HCT116 (cell line): ENCODE data around the gene KNTC1. TPM values are rescaled to one million over a fixed set of nuclear protein-coding genes. Genes with fewer than 3 reads are reported as not detected.

Experiments
- ATAC-seq: fragments of 200-7000 bp; cut with Tn5 transposase; 2 replicates; pipeline ENCODE4 v1.9.1; 2020; ENCODE audit warnings: mild to moderate bottlenecking, moderate library complexity
- BruUV-seq: library from RNA; stranded (reverse); fragments of 400-500 nt; replicated peaks from 2 replicates; lab custom pipeline; 2021; lab: Mats Ljungman, UMichigan
- CTCF ChIA-PET: fragments of 300-600 bp; sonication (Branson Sonifier 250); formaldehyde crosslinking; loops from one replicate; lab custom pipeline; 2021; ENCODE audit warnings: antibody characterized with exemption; lab: Charles Lee
- POLR2A ChIA-PET: fragments of 300-600, 350-600 bp; sonication (Branson Sonifier 250); formaldehyde crosslinking; loops from one replicate; lab custom pipeline; 2021; ENCODE audit warnings: antibody characterized with exemption; lab: Charles Lee
- RAD21 ChIA-PET, 2 experiments: fragments of 300-600 bp; sonication (Branson Sonifier 250); formaldehyde crosslinking; loops; one replicate each; lab custom pipeline; 2023; ENCODE audit warnings: low total read pairs in 2 of 2; ENCODE audit not compliant: uncharacterized antibody in 2 of 2, unreplicated experiment in 2 of 2, low non-redundant PET in 1 of 2; lab: Charles Lee
- DNase-seq: peaks from one replicate; pipeline ENCODE4 v3.0.0-alpha.2; 2010; ENCODE audit warnings: low read depth, low spot score
- H2AFZ ChIP-seq: fragments of 200-600 bp; shearing (Covaris generic), sonication (generic); 2 replicates; pipeline ENCODE4 v1.6.1; 2017; ENCODE audit warnings: low read depth, mixed run types, mixed read lengths, antibody characterized with exemption, low read length; ENCODE audit not compliant: poor library complexity, severe bottlenecking
- H3K27ac ChIP-seq: 2 replicates; pipeline ENCODE4 v1.5.1; 2012; ENCODE audit warnings: low read depth, low read length
- H3K27me3 ChIP-seq: fragments of 200-600 bp; sonication (generic); 2 replicates; pipeline ENCODE4 v1.6.1; 2016; ENCODE audit warnings: mixed run types, low read length, mixed read lengths; ENCODE audit not compliant: insufficient read depth
- H3K36me3 ChIP-seq, 2 experiments: fragments of 200-500 bp in 1 of 2; fragments of 200-600 bp in 1 of 2; sonication (Bioruptor generic) in 1 of 2; sonication (generic) in 1 of 2; 2 replicates each; pipeline versions ENCODE4 v1.5.1 to v1.6.1; 2014 to 2016; ENCODE audit warnings: low read length in 2 of 2, inconsistent platforms in 1 of 2, mixed read lengths in 1 of 2, mixed run types in 1 of 2; ENCODE audit not compliant: insufficient read depth in 2 of 2, control insufficient read depth in 1 of 2
- H3K4me1 ChIP-seq, 2 experiments: fragments of 200-600 bp in 1 of 2; sonication (generic) in 1 of 2; 2 replicates each; pipeline versions ENCODE4 v1.5.1 to v1.6.1; 2012 to 2017; ENCODE audit warnings: low read length in 2 of 2, inconsistent platforms in 1 of 2, mild to moderate bottlenecking in 1 of 2, mixed read lengths in 1 of 2, mixed run types in 1 of 2, moderate library complexity in 1 of 2; ENCODE audit not compliant: insufficient read depth in 2 of 2, control insufficient read depth in 1 of 2
- H3K4me2 ChIP-seq: fragments of 200-600 bp; sonication (generic); 2 replicates; pipeline ENCODE4 v1.6.1; 2017; ENCODE audit warnings: mixed run types, low read length, mixed read lengths
- H3K4me3 ChIP-seq, 2 experiments: fragments of 200-600 bp in 1 of 2; sonication (generic) in 1 of 2; replicated peaks in 1 of 2; 2 replicates each; pipeline ENCODE4 v1.5.1; 2011 to 2016; ENCODE audit warnings: low read length in 2 of 2, control low read depth in 1 of 2, low read depth in 1 of 2, mild to moderate bottlenecking in 1 of 2, mixed read lengths in 1 of 2, mixed run types in 1 of 2
- H3K79me2 ChIP-seq: fragments of 200-600 bp; sonication (generic); 2 replicates; pipeline ENCODE4 v1.6.1; 2017; ENCODE audit warnings: mild to moderate bottlenecking, mixed run types, low read length, moderate library complexity, mixed read lengths; ENCODE audit not compliant: insufficient read depth
- H3K9ac ChIP-seq: fragments of 200-600 bp; sonication (generic); 2 replicates; pipeline ENCODE4 v1.6.1; 2016; ENCODE audit warnings: low read length, mixed read lengths
- H3K9me2 ChIP-seq: fragments of 200-600 bp; sonication (generic), shearing (Covaris generic); 2 replicates; pipeline ENCODE4 v1.6.1; 2017; ENCODE audit warnings: mixed run types, mild to moderate bottlenecking, moderate library complexity; ENCODE audit not compliant: insufficient read depth
- H3K9me3 ChIP-seq, 2 experiments: fragments of 200-500 bp in 1 of 2; fragments of 200-600 bp in 1 of 2; sonication (Bioruptor generic) in 1 of 2; sonication (generic) in 1 of 2; 2 replicates each; pipeline ENCODE4 v1.6.1; 2014 to 2017; ENCODE audit warnings: low read length in 2 of 2, mixed read lengths in 2 of 2, inconsistent platforms in 1 of 2, low read depth in 1 of 2, mild to moderate bottlenecking in 1 of 2, mixed run types in 1 of 2, moderate library complexity in 1 of 2; ENCODE audit not compliant: control insufficient read depth in 1 of 2, insufficient read depth in 1 of 2
- H4K20me1 ChIP-seq: fragments of 200-600 bp; sonication (generic), shearing (Covaris generic); 2 replicates; pipeline ENCODE4 v1.6.1; 2017; ENCODE audit warnings: mixed run types, mild to moderate bottlenecking, moderate library complexity; ENCODE audit not compliant: insufficient read depth
- CBX3 ChIP-seq: IDR thresholded peaks from 2 replicates; pipeline ENCODE4 v1.6.1; 2012; ENCODE audit warnings: low read depth
- CEBPB ChIP-seq: IDR thresholded peaks from 2 replicates; pipeline ENCODE4 v1.6.1; 2012; ENCODE audit warnings: low read depth
- CTCF ChIP-seq, 3 experiments: fragments of 200-600 bp in 1 of 3; sonication (generic) in 1 of 3; IDR thresholded peaks in 2 of 3; conservative IDR thresholded peaks in 1 of 3; 2 replicates each; pipeline ENCODE4 v1.5.1; 2012 to 2017; ENCODE audit warnings: low read depth in 2 of 3, low read length in 2 of 3, antibody characterized with exemption in 1 of 3, borderline replicate concordance in 1 of 3, control low read depth in 1 of 3, mild to moderate bottlenecking in 1 of 3, mixed read lengths in 1 of 3, mixed run types in 1 of 3, moderate library complexity in 1 of 3; ENCODE audit not compliant: insufficient read depth in 1 of 3
- ELF1 ChIP-seq: IDR thresholded peaks from 2 replicates; pipeline ENCODE4 v1.6.1; 2012; ENCODE audit warnings: low read depth, borderline replicate concordance
- EZH2 ChIP-seq: fragments of 200-600 bp; sonication (generic); IDR thresholded peaks from 2 replicates; pipeline ENCODE4 v1.6.1; 2017; ENCODE audit warnings: antibody characterized with exemption, mixed run types
- EZH2phosphoT487 ChIP-seq: fragments of 200-600 bp; IDR thresholded peaks from 2 replicates; pipeline ENCODE4 v1.6.1; 2018; ENCODE audit warnings: antibody characterized with exemption, borderline replicate concordance
- FOSL1 ChIP-seq: IDR thresholded peaks from 2 replicates; pipeline ENCODE4 v1.6.1; 2012; ENCODE audit warnings: low read depth
- JUND ChIP-seq: IDR thresholded peaks from 2 replicates; pipeline ENCODE4 v1.6.1; 2012
- POLR2A ChIP-seq: IDR thresholded peaks from 2 replicates; pipeline ENCODE4 v1.7.0; 2011; ENCODE audit warnings: borderline replicate concordance; ENCODE audit not compliant: insufficient read depth, insufficient read length; ENCODE audit errors: extremely low read depth
- POLR2AphosphoS5 ChIP-seq: IDR thresholded peaks from 2 replicates; pipeline ENCODE4 v1.6.1; 2011; ENCODE audit warnings: mild to moderate bottlenecking, low read depth, low read length, moderate library complexity
- RAD21 ChIP-seq: IDR thresholded peaks from 2 replicates; pipeline ENCODE4 v1.6.1; 2012; ENCODE audit warnings: low read depth, mild to moderate bottlenecking
- REST ChIP-seq: IDR thresholded peaks from 2 replicates; pipeline ENCODE4 v1.6.1; 2012; ENCODE audit warnings: low read depth
- SIN3A ChIP-seq: IDR thresholded peaks from 2 replicates; pipeline ENCODE4 v1.6.1; 2012; ENCODE audit warnings: low read depth
- SRF ChIP-seq: IDR thresholded peaks from 2 replicates; pipeline ENCODE4 v1.6.1; 2012; ENCODE audit warnings: low read depth
- TCF7L2 ChIP-seq: IDR thresholded peaks from 2 replicates; pipeline ENCODE4 v1.7.0; 2011; ENCODE audit warnings: borderline replicate concordance, inconsistent platforms; ENCODE audit not compliant: insufficient read depth, insufficient read length; ENCODE audit errors: extremely low read depth
- YY1 ChIP-seq: IDR thresholded peaks from 2 replicates; pipeline ENCODE4 v1.6.1; 2011; ENCODE audit warnings: low read length, low read depth, moderate library complexity, mild to moderate bottlenecking; ENCODE audit not compliant: insufficient replicate concordance; ENCODE audit errors: extremely low read depth
- ZFX ChIP-seq: fragments of 450-650 bp; IDR thresholded peaks from 2 replicates; pipeline ENCODE4 v1.6.1; 2017
- ZNF274 ChIP-seq: fragments of 200-500 bp; sonication (Bioruptor generic); IDR thresholded peaks from 2 replicates; pipeline ENCODE4 v1.6.1; 2014; ENCODE audit warnings: mild to moderate bottlenecking, low read depth, low read length, inconsistent platforms
- intact Hi-C: fragments of 100-400 bp; cut with micrococcal nuclease; formaldehyde crosslinking; loops from 2 replicates; pipeline ENCODE4 v1.10.0; 2022
- total RNA-seq: library from RNA; stranded (reverse); gene quantifications from one replicate; pipeline ENCODE4 v1.2.1, GENCODE V29; 2021; ENCODE audit not compliant: unreplicated experiment

The KNTC1 gene
- total RNA-seq, 1 experiment from 2014 or later, result 70.2 TPM

GRCh38 chr12:122513660-122514059 is 13.4 kb upstream of the KNTC1 start:
- no peak for ATAC-seq
- ChIA-PET RAD21 (no interaction called here), CTCF (no interaction called here), POLR2A (interaction anchor here (1.2 to 3.3 kb wide), 4 partner anchors 10 to 17 kb away, joined by 4 to 14 read pairs (median 6); partner anchors contain the start of genes KNTC1, RSRC2 and ZCCHC8)
- Histone ChIP-seq H3K36me3 (peaks cover 82 to 88% of the 10 kb centered on the region in 2 experiments), H2AFZ (no peak overlapping the region), H3K9me3 (no peaks in the 10 kb centered on the region), H3K9ac (no peak overlapping the region), H3K27ac (no peak overlapping the region), H3K9me2 (no peaks in the 10 kb centered on the region), H3K4me3 (no peak overlapping the region), H4K20me1 (peaks cover 20% of the 10 kb centered on the region; the same call in 1 of the 2 replicates), H3K4me1 (no peaks in the 10 kb centered on the region), H3K27me3 (no peaks in the 10 kb centered on the region), H3K79me2 (peaks cover 97% of the 10 kb centered on the region), H3K4me2 (no peak overlapping the region)
- intact Hi-C loops, result no loop called here
- BruUV-seq, result no TSS peak
- TF ChIP-seq CBX3, result no peak
- no peak for TF ChIP-seq YY1
- no peak for DNase-seq

GRCh38 chr12:122515275-122515674 is 11.8 kb upstream of the KNTC1 start:
- TF ChIP-seq POLR2AphosphoS5 (no peak), CEBPB (no peak), RAD21 (no peak), CTCF (IDR thresholded peaks at IDR 0.05 in 2 of 3, conservative IDR thresholded peaks at IDR 0.05 in 1 of 3; ENCODE audit: borderline replicate concordance in 1 of 3, insufficient read depth in 1 of 3, low read depth in 2 of 3, low read length in 2 of 3) (no peak), JUND (no peak), TCF7L2 (no peak), SIN3A (no peak), ZFX (no peak), REST (no peak), FOSL1 (no peak), EZH2phosphoT487 (no peak), ELF1 (no peak), ZNF274 (no peak), POLR2A (no peak), EZH2 (no peak), SRF (no peak)
- H3K27me3 ChIP-seq, result no peaks in the 10 kb centered on the region
- no peaks in the 10 kb centered on the region for H3K9me2 ChIP-seq
- POLR2A ChIA-PET, result interaction anchor here (1.4 kb wide), 1 partner anchor 14 kb away, joined by 3 read pairs; the partner anchor contains the start of gene ZCCHC8
- no peaks in the 10 kb centered on the region for H3K4me1 ChIP-seq
- H3K79me2 ChIP-seq, result peaks cover 97% of the 10 kb centered on the region
- H3K9ac ChIP-seq, result no peak overlapping the region
- ATAC-seq (no peak), DNase-seq (no peak)
- no TSS peak for BruUV-seq
- peaks cover 85 to 87% of the 10 kb centered on the region in 2 experiments for H3K36me3 ChIP-seq
- RAD21 ChIA-PET, result no interaction called here
- no peaks in the 10 kb centered on the region for H3K9me3 ChIP-seq
- H3K4me2 ChIP-seq, result no peak overlapping the region
- H2AFZ ChIP-seq, result no peak overlapping the region
- H3K27ac ChIP-seq, result no peak overlapping the region
- intact Hi-C loops, result no loop called here
- peaks cover 25% of the 10 kb centered on the region; the same call in 1 of the 2 replicates for H4K20me1 ChIP-seq
- CTCF ChIA-PET, result no interaction called here
- H3K4me3 ChIP-seq, result no peak overlapping the region
